Endothelial cell of umbilical vein (primary cell): Measurements from ENCODE around the gene DHX29. TPM values are rescaled to one million over a fixed set of nuclear protein-coding genes. Genes with fewer than 3 reads are reported as not detected.

Experiments used
- BruUV-seq: library from RNA; stranded (reverse); fragments of 400-500 nt; replicated peaks from 2 replicates; lab custom pipeline; 2021; lab: Mats Ljungman, UMichigan
- CTCF ChIA-PET: fragments of 300-600, 350-600 bp; sonication (Branson Sonifier 250); formaldehyde crosslinking; loops from one replicate; lab custom pipeline; 2021; ENCODE audit warnings: antibody characterized with exemption, inconsistent platforms; lab: Charles Lee
- POLR2A ChIA-PET: fragments of 300-600, 350-600 bp; sonication (Branson Sonifier 250); formaldehyde crosslinking; loops from one replicate; lab custom pipeline; 2021; ENCODE audit warnings: antibody characterized with exemption, inconsistent platforms; lab: Charles Lee
- DNase-seq: peaks from one replicate; pipeline ENCODE4 v3.0.0-alpha.2; 2011; ENCODE audit warnings: low read depth, low spot score
- FAIRE-seq: peaks from 2 replicates; lab custom pipeline; 2011; peaks lifted over from hg19 to GRCh38; lab: Jason Lieb, UNC
- H2AFZ ChIP-seq: 2 replicates; pipeline ENCODE4 v1.6.0; 2012; ENCODE audit warnings: low read depth, low read length, control low read depth, inconsistent platforms
- H3K27ac ChIP-seq: 2 replicates; pipeline ENCODE4 v1.5.1; 2011; ENCODE audit warnings: low read depth, mild to moderate bottlenecking, control low read depth, low read length, moderate library complexity; ENCODE audit not compliant: insufficient read depth
- H3K27me3 ChIP-seq, 2 experiments: 2 replicates each; pipeline versions ENCODE4 v1.6.0 to v1.6.1; 2011; ENCODE audit warnings: low read length in 2 of 2, mixed read lengths in 1 of 2; ENCODE audit not compliant: control insufficient read depth in 2 of 2, insufficient read depth in 2 of 2
- H3K36me3 ChIP-seq, 2 experiments: 2 replicates in 1 of 2; 3 replicates in 1 of 2; pipeline ENCODE4 v1.5.1; 2011; ENCODE audit warnings: low read length in 2 of 2, mild to moderate bottlenecking in 1 of 2, moderate library complexity in 1 of 2; ENCODE audit not compliant: control insufficient read depth in 2 of 2, insufficient read depth in 2 of 2; ENCODE audit errors: extremely low read depth in 1 of 2
- H3K4me1 ChIP-seq: 3 replicates; pipeline ENCODE4 v1.5.1; 2011; ENCODE audit warnings: mild to moderate bottlenecking, low read length; ENCODE audit not compliant: control insufficient read depth, insufficient read depth; ENCODE audit errors: extremely low read depth
- H3K4me2 ChIP-seq: 2 replicates; pipeline ENCODE4 v1.6.1; 2011; ENCODE audit warnings: low read length, control low read depth, mixed read lengths; ENCODE audit not compliant: insufficient read depth
- H3K4me3 ChIP-seq, 3 experiments: fragments of 200-600 bp in 1 of 3; sonication (generic), shearing (Covaris generic) in 1 of 3; replicated peaks in 1 of 3; 2 replicates each; pipeline ENCODE4 v1.5.1; 2011 to 2016; ENCODE audit warnings: control low read depth in 3 of 3, low read length in 3 of 3, mild to moderate bottlenecking in 2 of 3, inconsistent platforms in 1 of 3, low read depth in 1 of 3, moderate library complexity in 1 of 3; ENCODE audit not compliant: insufficient read depth in 1 of 3
- H3K79me2 ChIP-seq: 2 replicates; pipeline ENCODE4 v1.6.0; 2012; ENCODE audit warnings: low read length, inconsistent platforms; ENCODE audit not compliant: control insufficient read depth, insufficient read depth
- H3K9ac ChIP-seq: replicated peaks from 2 replicates; pipeline ENCODE3; 2011; ENCODE audit warnings: low read length, control low read depth; ENCODE audit not compliant: insufficient read depth; ENCODE audit errors: extremely low read depth
- H3K9me1 ChIP-seq: replicated peaks from 3 replicates; pipeline ENCODE4 v1.6.0; 2011; ENCODE audit warnings: mild to moderate bottlenecking, low read length; ENCODE audit not compliant: control insufficient read depth, insufficient read depth; ENCODE audit errors: extremely low read depth
- H3K9me3 ChIP-seq: replicated peaks from 2 replicates; pipeline ENCODE4 v1.5.1; 2012; ENCODE audit warnings: low read length, inconsistent platforms; ENCODE audit not compliant: control insufficient read depth, insufficient read depth
- H4K20me1 ChIP-seq: replicated peaks from 2 replicates; pipeline ENCODE3; 2011; ENCODE audit warnings: mild to moderate bottlenecking, low read length; ENCODE audit not compliant: control insufficient read depth, insufficient read depth; ENCODE audit errors: extremely low read depth
- CTCF ChIP-seq, 2 donors: IDR thresholded peaks; 1 replicate in 1 of 2; 2 replicates in 1 of 2; pipeline ENCODE4 v1.5.1; 2011; ENCODE audit warnings: low read length in 2 of 2, mild to moderate bottlenecking in 2 of 2, moderate library complexity in 2 of 2, control low read depth in 1 of 2, inconsistent platforms in 1 of 2, low read depth in 1 of 2; ENCODE audit not compliant: insufficient read depth in 1 of 2; ENCODE audit errors: extremely low read depth in 1 of 2
- EZH2 ChIP-seq: IDR thresholded peaks from 2 replicates; pipeline ENCODE4 v1.6.1; 2012; ENCODE audit warnings: borderline replicate concordance, low read depth, mild to moderate bottlenecking, moderate library complexity, low read length, inconsistent platforms; ENCODE audit not compliant: severe bottlenecking
- FOS ChIP-seq: IDR thresholded peaks from 2 replicates; pipeline ENCODE4 v1.6.1; 2011; ENCODE audit warnings: mild to moderate bottlenecking, low read length, moderate library complexity, borderline replicate concordance; ENCODE audit not compliant: insufficient read depth
- GATA2 ChIP-seq: IDR thresholded peaks from 2 replicates; pipeline ENCODE4 v1.7.0; 2011; ENCODE audit warnings: low read depth, mild to moderate bottlenecking, moderate library complexity, mixed read lengths, low read length; ENCODE audit not compliant: insufficient read length, insufficient read depth
- JUN ChIP-seq: IDR thresholded peaks from 2 replicates; pipeline ENCODE4 v1.6.1; 2011; ENCODE audit warnings: borderline replicate concordance, low read depth; ENCODE audit not compliant: insufficient read length, insufficient read depth
- MAX ChIP-seq: IDR thresholded peaks from 2 replicates; pipeline ENCODE4 v1.6.1; 2011; ENCODE audit not compliant: insufficient read depth, insufficient read length
- MYC ChIP-seq: IDR thresholded peaks from one replicate; pipeline ENCODE4 v1.6.1; 2011; ENCODE audit warnings: mild to moderate bottlenecking, low read depth, low read length
- POLR2A ChIP-seq: IDR thresholded peaks from 2 replicates; pipeline ENCODE4 v1.6.1; 2012; ENCODE audit warnings: low read depth, mild to moderate bottlenecking, control low read depth, low read length
- POLR2AphosphoS5 ChIP-seq: IDR thresholded peaks from 2 replicates; pipeline ENCODE4 v1.6.1; 2012; ENCODE audit warnings: low read depth, mild to moderate bottlenecking, control low read depth, low read length, moderate library complexity; ENCODE audit not compliant: insufficient read depth
- dilution Hi-C: fragments of 300-500 bp; cut with MboI; formaldehyde crosslinking; loops from one replicate; pipeline ENCODE4 v1.15.0; 2019; ENCODE audit warnings: low sequenced_read_pairs; ENCODE audit not compliant: extremely low pct_ligation_motif_present
- intact Hi-C: fragments of 100-400 bp; cut with micrococcal nuclease; formaldehyde crosslinking; loops from one replicate; pipeline ENCODE4 v1.10.0; 2022
- polyA plus RNA-seq, 4 experiments: library from polyadenylated mRNA; depleted of rRNA in 3 of 4; stranded (reverse) in 3 of 4; unstranded in 1 of 4; fragments of >200 nt; gene quantifications; 2 replicates each; pipeline versions ENCODE4 v1.2.1 to v1.2.3, GENCODE V29; 2011 to 2012; ENCODE audit warnings: missing spikeins in 1 of 4
- total RNA-seq: library from RNA; stranded (reverse); gene quantifications from 2 replicates; pipeline ENCODE4 v1.2.3, GENCODE V29; 2021

DHX29 gene
- total and polyA plus RNA-seq, 2 donors (not counting 3 experiments of a cell fraction or from before 2014, with no cell fraction given), result 4.7 to 32.8 TPM

GRCh38 chr5:55338810-55339243 is 31.3 kb upstream of the DHX29 start:
- Histone ChIP-seq H3K36me3 (peaks cover 0 to 8% of the 10 kb centered on the region in 2 experiments), H3K9ac (no peak overlapping the region), H3K9me3 (no peaks in the 10 kb centered on the region), H3K27me3 (no peaks in the 10 kb centered on the region), H3K4me3 (no peak overlapping the region), H3K4me1 (no peaks in the 10 kb centered on the region), H3K79me2 (peaks cover 34% of the 10 kb centered on the region), H3K9me1 (no peaks in the 10 kb centered on the region), H2AFZ (no peak overlapping the region), H3K27ac (no peak overlapping the region), H4K20me1 (no peaks in the 10 kb centered on the region), H3K4me2 (no peak overlapping the region)
- ChIA-PET CTCF (interaction anchor here (0.7 to 1.0 kb wide), 2 partner anchors 353 to 573 kb away, joined by 3 read pairs; no protein-coding TSS in a partner anchor), POLR2A (interaction anchor here (0.6 kb wide), 1 partner anchor 281 kb away, joined by 3 read pairs; no protein-coding TSS in a partner anchor)
- TF ChIP-seq MYC (no peak), GATA2 (no peak), JUN (no peak)
- no peak for FAIRE-seq
- dilution Hi-C loops (no loop called here), intact Hi-C loops (no loop called here)
- no TSS peak for BruUV-seq
- no peak for DNase-seq

- intact Hi-C loops (no loop called here), dilution Hi-C loops (no loop called here)
- Histone ChIP-seq H3K4me3 (no peak overlapping the region), H3K9ac (no peak overlapping the region), H3K4me2 (peak overlapping the region; percentile 21), H3K27me3 (no peaks in the 10 kb centered on the region), H3K9me1 (no peaks in the 10 kb centered on the region), H4K20me1 (no peaks in the 10 kb centered on the region), H3K36me3 (peaks cover 0 to 5% of the 10 kb centered on the region in 2 experiments), H3K79me2 (peaks cover 38% of the 10 kb centered on the region), H3K27ac (no peak overlapping the region), H3K4me1 (no peaks in the 10 kb centered on the region), H2AFZ (no peak overlapping the region), H3K9me3 (no peaks in the 10 kb centered on the region)
- no peak for TF ChIP-seq GATA2
- no peak for TF ChIP-seq MAX
- no peak for TF ChIP-seq CTCF (IDR thresholded peaks at IDR 0.05; ENCODE audit: extremely low read depth in 1 of 2, insufficient read depth in 1 of 2, low read depth in 1 of 2, low read length in 2 of 2)
- no peak for TF ChIP-seq POLR2AphosphoS5
- TF ChIP-seq JUN, result no peak
- TF ChIP-seq EZH2, result no peak
- TF ChIP-seq POLR2A, result no peak
- no peak for TF ChIP-seq FOS
- no peak for TF ChIP-seq MYC
- CTCF ChIA-PET, result no interaction called here
- DNase-seq (peak; percentile 31), FAIRE-seq (no peak)
- BruUV-seq, result no TSS peak
- POLR2A ChIA-PET, result no interaction called here
Observed at GRCh38 chr5:55338092-55338613, 30.7 kb upstream of the DHX29 start.
